Measurements from ENCODE around the gene C1orf115.
"Not testable (repeated sequence)": the region's sequence is repeated elsewhere in the genome, so short reads cannot be mapped to it uniquely, and the experiment has no call there.

Gene C1orf115, protein sequence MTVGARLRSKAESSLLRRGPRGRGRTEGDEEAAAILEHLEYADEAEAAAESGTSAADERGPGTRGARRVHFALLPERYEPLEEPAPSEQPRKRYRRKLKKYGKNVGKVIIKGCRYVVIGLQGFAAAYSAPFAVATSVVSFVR

DNA sequence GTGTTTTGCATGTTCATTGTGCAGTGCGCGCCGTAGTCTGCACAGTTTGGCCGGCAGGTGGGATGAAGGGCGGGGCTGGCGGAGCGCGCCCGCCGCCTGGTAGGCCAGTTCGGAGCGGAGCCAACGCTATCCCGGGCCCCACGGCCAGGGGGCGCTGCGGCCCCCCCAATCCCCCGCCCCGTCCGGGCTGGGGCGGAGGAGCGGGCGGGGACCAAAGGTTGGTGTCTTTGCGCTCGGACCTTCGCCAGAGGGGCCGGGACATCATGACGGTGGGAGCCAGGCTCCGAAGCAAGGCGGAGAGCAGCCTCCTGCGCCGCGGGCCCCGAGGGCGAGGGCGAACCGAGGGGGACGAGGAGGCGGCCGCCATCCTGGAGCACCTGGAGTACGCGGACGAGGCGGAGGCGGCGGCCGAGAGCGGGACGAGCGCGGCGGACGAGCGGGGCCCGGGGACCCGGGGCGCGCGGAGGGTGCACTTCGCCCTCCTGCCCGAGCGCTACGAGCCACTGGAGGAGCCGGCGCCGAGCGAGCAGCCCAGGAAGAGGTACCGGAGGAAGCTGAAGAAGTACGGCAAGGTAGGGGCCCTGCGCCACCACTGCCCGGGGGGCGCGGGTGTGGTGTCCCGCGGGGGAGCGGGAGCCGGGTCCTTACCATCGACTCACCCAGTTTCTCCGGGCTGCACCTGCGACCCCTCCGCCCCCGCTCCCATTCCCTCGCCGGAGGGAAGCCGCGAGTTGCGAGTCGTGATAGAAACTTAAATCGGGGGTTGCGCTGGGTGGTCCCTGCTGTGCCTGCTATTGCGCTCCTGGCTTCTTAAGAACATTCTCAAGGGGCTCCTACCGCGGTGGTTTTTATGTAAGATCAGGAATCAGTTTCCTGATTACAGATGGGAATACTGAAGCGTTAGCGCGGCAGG lies at the start of gene C1orf115:
Gene C1orf115, plus strand, starts transcription at position 224 of the 913 bp plus-strand sequence. Its CDS starts 40 bp downstream, at position 264.
- DNase-seq: peak; percentile 52

DNA sequence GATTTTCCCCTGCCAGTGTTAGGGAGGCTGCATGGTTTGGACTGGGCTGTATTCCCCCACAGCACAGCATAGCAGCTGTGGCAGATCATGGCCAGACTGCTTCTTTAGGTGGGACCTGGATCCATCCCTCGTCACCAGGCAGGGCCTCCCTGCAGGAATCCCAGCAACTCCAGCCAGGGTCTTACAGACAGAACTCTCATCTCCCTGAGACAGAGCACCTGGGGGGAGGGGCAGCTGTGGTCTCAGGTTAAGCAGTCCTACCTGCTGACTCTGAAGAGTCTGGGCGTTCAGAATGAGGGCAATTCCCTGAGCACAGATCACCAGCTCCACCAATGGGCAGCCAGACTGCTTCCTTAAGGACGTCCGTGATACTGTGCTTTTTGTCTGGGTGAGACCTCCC lies 47.9 kb upstream of the C1orf115 start:
- DNase-seq: no peak

DNA sequence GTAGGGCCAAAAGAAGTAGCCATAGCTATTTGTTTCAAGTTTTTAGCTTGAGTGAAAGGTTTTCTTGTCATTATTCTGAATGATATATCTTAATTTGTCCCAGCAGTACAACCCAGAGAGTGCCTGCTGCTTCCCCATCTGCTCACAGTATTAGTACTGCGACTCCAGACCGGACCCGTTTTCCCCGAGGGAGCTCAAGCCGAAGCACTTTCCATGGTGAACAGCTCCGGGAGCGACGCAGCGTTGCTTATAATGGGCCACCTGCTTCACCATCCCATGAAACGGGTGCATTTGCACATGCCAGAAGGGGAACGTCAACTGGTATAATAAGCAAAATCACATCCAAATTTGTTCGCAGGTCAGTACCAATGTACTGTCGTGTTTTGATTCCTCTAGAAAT lies 37.2 kb upstream of the C1orf115 start:
- no peak for DNase-seq

DNA sequence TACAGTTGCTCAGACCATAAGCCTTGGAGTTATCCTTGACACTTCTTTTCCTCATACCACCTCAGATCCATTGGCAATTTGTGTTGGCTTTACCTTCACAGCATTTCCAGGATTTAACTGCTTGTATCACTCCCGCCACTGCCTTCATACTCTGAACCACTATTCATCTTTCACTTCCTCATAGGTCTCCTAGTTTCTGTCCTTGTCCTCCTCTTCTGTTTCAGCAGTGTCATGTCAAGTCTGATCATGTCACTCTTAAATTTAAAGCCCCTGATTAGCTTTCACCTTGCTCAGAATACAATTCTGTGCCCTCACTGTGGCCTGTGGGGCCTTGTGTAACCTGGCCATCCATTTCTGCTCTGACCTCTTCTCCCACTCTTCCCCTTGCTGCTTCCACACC lies 34.7 kb upstream of the C1orf115 start:
- no peak for DNase-seq

DNA sequence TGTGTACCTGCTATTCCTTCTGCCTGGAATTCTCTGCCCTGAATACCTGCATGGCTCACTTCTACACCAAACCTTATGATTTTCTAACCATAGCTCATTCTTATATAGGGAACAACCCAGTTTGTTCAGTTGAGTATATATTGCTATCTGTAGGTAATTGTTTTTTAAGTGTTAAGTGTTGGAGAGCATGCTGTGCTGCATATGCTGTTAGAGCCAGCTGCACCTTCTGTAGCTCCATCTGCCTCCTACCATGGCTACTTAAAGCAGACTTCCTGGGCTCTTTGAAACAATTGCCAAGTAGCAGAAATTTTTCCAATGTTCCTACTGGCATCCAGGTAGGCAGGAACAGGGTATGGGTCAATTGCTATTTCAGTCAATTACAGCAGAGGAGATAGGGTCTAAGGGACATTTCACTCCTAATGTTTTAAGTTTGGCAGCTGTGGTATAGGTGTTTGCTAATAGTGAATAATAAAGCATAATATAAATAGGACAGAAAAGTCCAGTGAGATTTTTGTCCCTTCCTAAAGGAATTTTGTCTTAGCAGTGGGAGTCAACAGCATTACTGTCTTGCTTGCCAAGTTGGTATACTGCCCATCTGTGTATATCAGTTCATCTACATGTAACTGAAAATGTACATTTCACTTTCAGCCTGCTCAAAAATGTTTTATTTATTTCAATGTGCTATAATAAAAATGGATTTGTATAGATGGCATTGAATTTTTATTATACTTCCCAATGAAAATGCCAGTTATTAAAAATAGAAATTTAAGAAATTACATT lies 34.0 kb upstream of the C1orf115 start:
- no peak for DNase-seq

DNA sequence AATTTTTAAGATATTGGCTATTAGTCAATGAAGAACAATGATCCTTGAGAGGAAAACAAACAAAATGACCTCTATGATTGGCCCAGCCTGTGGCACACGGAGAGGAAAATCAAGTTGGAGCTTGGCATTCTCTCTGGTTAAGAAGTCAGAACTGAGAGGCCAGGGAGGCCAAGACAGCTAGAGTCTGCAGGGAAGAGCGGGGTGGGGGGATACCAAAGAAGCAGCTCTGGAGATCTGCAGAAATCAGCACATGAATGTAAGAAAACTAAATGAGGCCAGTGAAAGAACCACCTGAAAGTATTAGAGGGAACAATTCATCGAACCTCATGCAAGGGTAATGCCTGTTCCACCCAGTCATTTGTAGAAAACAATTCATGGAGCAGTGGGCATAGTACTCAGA lies 23.8 kb upstream of the C1orf115 start:
- no peak for DNase-seq

DNA sequence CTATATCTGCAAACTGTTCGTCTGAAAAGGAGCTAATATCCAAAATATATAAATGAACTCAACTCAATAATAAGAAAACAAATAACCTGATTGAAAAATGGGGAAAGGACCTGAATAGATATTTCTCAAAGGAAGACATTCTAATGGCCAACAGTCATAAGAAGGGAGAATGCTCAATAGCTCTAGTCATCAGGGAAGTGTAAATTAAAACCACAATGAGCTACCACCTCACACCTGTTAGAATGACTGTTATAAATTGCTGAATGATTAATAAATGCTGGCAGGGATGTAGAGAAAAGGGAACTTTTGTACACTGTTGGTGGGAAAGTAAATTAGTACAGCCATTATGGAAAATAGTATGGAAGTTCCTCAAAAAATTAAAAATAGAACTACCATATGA lies 21.2 kb upstream of the C1orf115 start:
- DNase-seq: no peak

DNA sequence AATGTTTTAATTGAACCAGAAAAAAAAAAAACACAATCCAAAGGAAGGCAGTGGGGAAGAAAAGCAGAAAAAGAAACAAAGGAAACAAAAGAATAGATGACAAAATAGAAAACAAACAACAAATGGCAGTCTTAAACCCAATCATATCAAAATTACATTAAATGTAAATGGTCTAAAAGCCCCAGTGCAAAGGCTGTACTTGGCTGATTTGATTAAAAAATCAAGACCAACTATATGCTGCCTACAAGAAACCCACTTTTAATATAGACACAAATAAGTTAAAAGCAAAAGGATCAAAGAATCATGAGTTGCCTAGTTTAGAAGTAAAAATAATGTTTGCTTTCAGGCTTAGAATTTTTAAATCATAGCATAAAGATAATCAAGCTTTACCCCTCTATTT lies 19.8 kb upstream of the C1orf115 start:
- DNase-seq: no peak

DNA sequence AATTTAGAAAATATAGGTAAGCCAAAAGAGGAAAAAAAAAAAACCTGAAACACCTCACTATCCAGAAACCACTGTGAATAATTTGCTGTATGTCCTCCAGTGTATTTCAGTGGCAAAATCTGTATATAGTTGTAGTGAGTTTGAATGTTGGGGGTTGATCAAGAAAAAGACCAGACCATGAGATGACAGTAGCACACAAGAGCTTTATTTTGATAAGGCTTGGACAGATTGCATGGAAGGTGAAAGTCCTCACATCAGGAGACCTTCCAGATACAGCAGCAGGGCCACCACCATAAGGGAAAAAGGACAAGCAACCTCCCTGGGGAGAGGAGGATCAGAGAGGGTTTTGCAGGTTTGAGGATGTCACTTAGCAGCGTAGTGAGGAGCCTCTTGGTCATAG lies 16.2 kb upstream of the C1orf115 start:
- no peak for DNase-seq

DNA sequence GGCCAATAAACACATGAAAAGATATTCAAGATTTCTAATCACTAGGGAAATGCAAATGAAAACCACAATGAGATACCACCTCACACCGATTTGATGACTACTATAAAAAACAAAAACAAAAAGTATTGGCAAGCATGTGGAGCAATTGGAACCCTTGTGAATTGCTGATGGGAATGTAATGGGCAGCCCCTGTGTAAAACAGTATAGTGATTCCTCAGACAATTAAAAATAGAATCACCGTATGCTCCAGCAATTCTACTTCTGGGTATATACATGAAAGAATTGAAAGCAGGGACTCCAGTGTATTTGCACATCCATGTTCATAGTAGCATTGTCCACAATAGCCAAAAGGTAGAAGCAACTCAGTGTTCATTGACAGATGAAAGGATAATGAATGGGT lies 12.9 kb upstream of the C1orf115 start:
- DNase-seq: no peak

DNA sequence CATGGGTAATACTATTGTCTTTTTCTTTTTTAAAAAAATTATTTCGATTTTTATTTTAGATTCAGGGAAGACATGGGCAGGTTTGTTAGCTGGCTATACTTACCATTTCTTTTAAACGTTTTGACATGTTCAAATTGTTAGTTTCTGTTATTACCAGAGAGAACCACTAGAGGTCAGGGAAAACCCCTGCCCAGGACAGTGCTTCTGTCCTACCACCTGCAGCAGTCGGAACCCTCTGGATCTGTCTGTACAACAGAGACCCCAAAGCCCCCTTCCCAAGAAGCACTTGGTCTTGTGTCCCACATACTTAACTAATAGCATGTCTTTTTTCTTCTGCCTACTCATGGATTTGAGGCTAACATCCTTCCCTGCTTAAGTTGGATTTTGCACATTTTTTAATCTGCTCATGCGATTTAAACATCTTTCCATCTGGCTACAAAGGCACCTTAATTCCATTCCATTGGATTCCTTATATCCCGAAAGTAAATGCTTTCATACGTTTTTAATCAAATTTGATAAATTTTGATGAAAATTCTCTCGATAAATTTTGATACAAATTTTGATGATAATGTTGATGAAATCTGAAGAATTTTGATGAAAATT lies 10.0 kb upstream of the C1orf115 start:
- no peak for DNase-seq

DNA sequence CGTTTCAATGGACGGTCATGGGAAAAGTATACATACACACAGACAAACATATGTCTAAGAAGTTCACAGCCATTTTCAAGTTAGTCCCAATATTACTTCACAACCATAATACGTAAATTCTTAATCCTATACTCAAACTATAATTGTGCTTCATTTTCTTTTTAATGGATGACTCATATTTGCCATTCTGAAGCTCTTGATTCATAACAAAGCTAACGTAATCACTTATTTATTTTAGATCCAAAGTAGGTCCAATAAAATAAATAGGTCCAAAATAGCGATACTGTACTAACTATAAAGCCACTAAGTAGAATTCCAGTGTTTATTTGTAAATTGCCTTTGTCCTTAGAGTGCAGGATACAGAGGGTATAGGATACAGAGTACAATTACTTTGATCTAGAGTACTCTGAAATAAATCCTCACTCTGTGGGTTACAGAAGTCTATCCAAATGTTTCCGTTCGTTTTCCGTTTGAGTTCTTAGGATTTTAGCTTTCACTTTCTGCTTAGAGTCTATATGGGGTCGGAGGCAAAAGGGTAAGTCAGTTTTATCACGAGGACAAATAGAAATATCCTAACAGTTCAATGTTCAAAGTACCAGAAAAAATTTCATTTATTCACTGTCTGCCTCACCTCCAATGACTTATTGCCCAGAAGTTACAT lies 8.8 kb upstream of the C1orf115 start:
- DNase-seq: no peak

DNA sequence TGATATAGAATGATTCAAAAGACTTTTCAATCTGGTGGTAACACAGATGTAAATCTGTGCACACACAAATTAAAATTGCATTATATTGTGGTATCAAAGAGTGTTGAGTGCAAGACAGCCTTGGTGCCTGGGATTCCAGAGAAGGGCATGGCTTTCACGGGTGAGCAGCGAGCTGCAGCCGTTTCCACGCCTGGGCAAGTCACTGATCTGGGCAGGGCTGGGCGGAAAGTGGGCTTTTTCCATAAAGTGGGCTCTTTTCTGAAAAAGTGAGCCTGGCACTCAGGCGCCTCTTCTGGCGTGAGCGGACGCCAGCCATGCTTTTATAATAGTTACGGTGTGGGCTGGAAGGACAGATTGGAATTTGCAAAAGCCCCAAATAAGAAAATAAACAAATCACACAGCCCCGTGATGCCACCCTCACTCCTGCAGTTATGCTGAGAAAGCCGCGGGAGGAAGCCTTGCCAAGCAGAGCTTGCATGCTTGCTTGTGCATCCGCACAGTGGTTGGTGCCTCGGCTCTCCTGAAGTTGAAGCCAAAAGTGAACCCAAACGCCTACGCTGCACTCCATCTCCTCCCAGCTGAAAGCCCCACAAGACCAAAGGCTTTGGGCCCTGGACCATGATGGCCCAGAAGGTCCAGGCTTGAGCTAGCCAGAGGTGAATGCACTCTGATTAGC lies 7.1 kb upstream of the C1orf115 start:
- no peak for DNase-seq

DNA sequence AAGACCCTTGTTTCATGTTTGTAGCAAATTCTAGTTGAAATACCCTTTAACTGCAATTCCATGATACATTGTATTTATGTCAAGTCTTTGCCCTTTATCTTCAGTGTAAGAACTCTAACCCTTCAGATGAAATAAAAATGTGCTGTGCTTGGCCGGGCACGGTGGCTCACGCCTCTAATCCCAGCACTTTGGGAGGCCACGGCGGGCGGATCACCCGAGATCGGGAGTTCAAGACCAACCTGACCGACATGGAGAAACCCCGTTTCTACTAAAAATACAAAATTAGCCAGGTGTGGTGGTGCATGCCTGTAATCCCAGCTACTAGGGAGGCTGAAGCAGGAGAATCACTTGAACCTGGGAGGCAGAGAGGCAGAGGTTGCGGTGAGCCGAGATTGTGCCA lies 6.4 kb upstream of the C1orf115 start:
- not testable (repeated sequence) for DNase-seq

DNA sequence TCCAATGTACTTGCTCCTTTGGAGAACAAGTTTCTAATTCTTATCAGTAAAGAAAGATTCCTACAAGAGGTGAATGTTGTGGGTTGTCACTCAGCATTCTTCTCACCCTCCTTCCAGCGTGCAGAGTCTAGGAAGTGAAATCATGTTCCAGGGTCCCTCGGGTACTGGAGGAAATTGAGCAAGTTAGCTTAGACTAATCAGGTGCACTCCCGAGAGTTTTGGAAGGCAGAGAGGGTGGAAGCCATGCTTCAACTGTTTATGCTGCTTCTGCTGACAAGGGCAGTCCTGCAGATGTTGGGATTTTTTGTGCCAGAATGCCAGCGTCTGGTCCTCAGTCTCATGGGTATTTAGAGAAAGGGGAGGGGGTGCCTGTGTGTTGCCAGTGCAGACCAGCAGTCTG lies 5.3 kb upstream of the C1orf115 start:
- no peak for DNase-seq

DNA sequence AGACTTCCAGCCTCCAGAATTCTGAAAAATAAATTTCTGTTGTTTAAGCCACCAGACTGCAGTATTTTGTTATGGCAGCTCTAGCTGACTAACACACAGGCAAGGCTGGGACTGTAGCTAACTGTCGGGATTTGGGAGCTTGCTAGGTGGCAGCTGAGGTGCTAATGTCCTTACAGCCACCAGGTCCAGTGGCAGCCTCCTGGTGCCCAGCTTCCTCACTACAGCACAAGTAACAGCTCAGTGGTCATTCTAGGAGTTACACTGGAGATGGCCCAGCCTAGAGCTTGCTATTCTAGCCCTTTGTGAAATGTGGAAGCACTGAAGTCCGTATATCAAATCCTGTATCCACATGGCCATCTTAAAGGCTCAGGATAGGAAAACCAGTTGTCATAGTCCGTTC lies 4.3 kb upstream of the C1orf115 start:
- no peak for DNase-seq

DNA sequence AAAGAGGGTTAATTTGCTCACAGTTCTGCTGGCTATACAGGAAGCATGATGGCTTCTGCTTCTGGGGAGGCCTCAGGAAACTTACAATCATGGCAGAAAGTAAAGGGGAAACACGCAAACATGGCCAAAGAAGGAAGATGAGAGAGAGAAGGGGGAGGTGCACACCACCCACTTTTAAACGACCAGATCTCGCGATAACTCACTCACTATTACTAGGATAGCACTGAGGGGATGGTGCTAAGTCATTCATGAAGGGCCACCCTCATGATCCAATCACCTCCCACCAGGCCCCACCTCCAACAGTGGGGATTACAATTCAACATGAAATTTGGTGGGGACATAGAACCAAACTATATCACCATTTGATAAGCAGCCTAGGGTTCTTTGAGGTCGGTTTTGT lies 2.4 kb upstream of the C1orf115 start:
- no peak for DNase-seq

DNA sequence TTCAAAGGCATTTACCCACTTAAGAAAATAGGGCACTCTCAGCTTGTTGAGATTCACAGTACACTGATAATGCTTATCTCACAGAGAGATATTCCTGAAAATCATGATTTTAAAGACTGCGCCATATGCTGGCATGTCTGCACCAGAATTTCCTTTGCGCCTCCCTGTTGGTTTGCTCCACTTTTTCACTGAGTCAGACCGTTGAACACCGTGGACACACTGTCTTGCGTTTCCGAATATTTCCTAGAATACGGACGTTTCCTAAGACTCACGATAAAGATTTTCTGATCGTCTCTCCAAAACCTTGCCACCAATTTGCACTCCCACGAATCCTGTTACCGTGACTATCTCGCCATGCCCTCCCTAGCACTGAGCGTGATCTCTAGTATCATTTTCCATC lies 497 bp upstream of the C1orf115 start:
- no peak for DNase-seq

DNA sequence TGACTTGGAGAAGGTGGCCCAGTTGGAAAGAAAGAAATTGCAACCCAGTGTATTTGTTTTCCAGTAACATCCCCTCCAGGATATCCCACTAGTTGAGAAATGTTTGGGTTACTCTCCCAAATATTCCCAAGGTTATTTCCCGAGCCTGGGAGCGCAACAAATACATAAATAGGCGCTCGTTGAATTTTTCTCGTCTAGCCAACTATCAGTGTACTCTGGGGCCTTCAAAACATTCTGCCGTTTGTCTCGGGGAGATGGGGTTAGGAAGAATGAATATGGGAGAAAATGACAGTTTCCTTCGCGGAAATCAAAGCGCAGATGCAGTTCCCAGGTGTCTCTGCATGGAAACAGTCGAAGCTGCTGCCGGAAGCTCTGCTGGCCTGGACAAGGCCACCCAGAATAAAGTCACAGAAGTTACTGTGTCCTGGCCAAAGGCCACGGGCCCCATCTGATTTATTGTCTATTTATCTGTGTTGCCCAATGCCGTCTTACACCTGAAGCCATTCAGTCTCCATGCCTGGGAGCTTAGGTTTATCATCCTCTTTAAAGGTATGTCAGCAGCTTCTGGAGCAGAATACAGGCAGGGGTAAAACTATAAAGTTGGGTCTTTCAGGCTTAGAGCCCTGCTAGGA lies 1.0 kb downstream of the C1orf115 start:
- DNase-seq: no peak

DNA sequence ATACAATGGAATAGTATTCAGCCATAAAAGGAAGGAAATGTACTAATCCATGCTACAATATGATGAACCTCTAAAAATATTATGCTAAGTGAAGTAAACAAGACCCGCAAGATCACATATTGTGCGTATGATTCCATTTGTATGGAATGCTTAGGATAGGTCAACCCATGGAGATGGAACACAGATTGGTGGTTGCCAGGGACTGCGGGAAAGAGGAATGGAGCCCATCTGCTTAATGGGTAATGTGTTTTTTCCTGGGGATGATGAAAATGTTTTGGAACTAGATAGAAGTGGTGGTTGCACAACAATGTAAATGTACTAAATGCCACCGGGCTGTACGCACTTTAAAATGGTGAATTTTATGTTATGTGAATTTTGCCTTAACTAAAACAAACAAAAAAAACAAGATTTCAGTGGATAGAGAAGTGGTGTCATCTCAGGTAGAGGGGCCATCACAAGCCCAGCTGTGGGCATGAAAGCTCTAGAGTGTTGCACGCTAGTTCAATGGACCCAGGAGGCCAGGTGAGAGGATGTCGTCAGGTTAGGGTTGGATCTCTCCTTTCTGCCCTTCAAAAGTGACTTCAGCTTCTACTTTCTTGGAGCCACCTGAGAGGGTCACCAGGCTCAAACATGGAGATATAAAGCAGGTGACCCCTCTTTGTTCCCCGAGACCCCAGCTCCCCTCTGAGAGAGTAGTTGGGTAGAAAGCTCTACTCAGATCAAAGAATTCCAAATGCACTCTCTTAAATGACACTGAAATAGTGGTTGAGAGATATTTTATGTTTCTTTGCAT lies 2.5 kb downstream of the C1orf115 start:
- no peak for DNase-seq

DNA sequence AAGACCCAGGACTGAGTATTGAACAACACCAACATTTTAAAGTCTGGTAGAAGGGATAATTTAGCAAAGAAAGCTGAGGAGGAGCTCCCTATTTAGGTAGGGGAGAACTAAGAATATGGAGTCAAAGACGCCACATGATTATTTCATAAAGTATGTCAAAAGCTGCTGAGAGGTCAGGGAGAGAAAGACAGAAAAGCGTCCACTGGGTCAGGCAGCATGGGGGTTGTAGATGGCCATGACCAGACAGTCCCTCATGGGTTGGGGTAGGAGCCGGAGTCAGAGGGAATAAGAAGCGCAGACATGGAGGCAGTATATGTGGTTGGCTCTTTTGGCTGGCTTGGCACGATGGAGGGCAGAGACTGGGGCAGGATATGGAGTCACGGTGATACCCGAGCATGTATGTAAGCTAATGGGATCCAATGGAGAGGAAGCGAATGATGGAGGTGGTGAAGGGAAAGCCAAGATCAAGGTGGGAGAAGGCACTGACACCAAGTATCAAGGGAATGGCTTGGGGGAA lies 4.8 kb downstream of the C1orf115 start:
- DNase-seq: no peak
